Mucosa of descending colon (tissue), 3 donors: ENCODE measurements around the gene TM7SF2. TPM values are rescaled to one million over a fixed set of nuclear protein-coding genes. Genes with fewer than 3 reads are reported as not detected.

Experiments
- ATAC-seq: fragments of 200-7000 bp; cut with Tn5 transposase; one replicate; pipeline ENCODE4 v1.9.1; 2020; ENCODE audit warnings: mild to moderate bottlenecking, moderate library complexity
- DNase-seq, 3 donors: peaks; one replicate each; pipeline ENCODE4 v3.0.0-alpha.2; 2020
- H3K36me3 ChIP-seq: fragments of 200-600 bp; one replicate; pipeline ENCODE4 v1.8.0; 2021; ENCODE audit warnings: low read depth, mild to moderate bottlenecking
- H3K4me1 ChIP-seq: fragments of 200-600 bp; one replicate; pipeline ENCODE4 v1.8.0; 2021; ENCODE audit warnings: low read depth, mild to moderate bottlenecking
- H3K4me3 ChIP-seq: fragments of 200-600 bp; one replicate; pipeline ENCODE4 v1.8.0; 2021; ENCODE audit warnings: mild to moderate bottlenecking
- H3K9me3 ChIP-seq: fragments of 200-600 bp; one replicate; pipeline ENCODE4 v1.8.0; 2021; ENCODE audit warnings: mild to moderate bottlenecking
- CTCF ChIP-seq: fragments of 200-600 bp; IDR thresholded peaks from one replicate; pipeline ENCODE4 v1.8.0; 2022; ENCODE audit warnings: antibody characterized with exemption, mild to moderate bottlenecking
- intact Hi-C, 2 donors: fragments of 100-400 bp; cut with DNase I in 1 of 2; cut with micrococcal nuclease in 1 of 2; formaldehyde crosslinking; loops; one replicate each; pipeline versions ENCODE4 v1.11.0 to v1.11.1; 2022; cut with DNase I, micrococcal nuclease
- total RNA-seq, 3 donors: library from RNA; stranded (reverse); fragmentation: NEBNext Ultra II Directional in 2 of 3; extraction: Animal tissue kit (Norgen Biotek cat#: 25700) in 2 of 3; gene quantifications; one replicate each; pipeline versions ENCODE4 v1.2.1 to v1.2.4, GENCODE V29; 2021 to 2023
- donor health status: DM: no; HTN: no; CAD: no; lungs with moderate emphysema.
- donor health status: DM: no; HTN: no; CAD: no.
- donor health status: DM: no; HTN: yes; CAD: no.

TM7SF2 gene
- total RNA-seq, 3 donors from 2014 or later: 13.1 to 25.7 (median 23.6) TPM

- peak; percentile 71 for TF ChIP-seq CTCF
- DNase-seq (peak; percentile 64 to 91 (median 86)), ATAC-seq (peak; percentile 97)
- H3K4me3 ChIP-seq: no peak overlapping the region
- intact Hi-C loops: no loop called here
- H3K4me1 ChIP-seq: peaks cover 6% of the 10 kb centered on the region
- no peaks in the 10 kb centered on the region for H3K9me3 ChIP-seq
- no peaks in the 10 kb centered on the region for H3K36me3 ChIP-seq
These were observed 33.5 kb upstream of the TM7SF2 start for GRCh38 chr11:65078151-65078550.

GRCh38 chr11:65078786-65079342 lies 32.8 kb upstream of the TM7SF2 start:
- ATAC-seq: no peak
- TF ChIP-seq CTCF: no peak
- no peaks in the 10 kb centered on the region for H3K9me3 ChIP-seq

GRCh38 chr11:65083134-65083833 lies 28.4 kb upstream of the TM7SF2 start:
- no peak for ATAC-seq
- TF ChIP-seq CTCF: no peak
- H3K36me3 ChIP-seq: peaks cover 11% of the 10 kb centered on the region
- H3K9me3 ChIP-seq: no peaks in the 10 kb centered on the region
- no peak for DNase-seq
- peaks cover 18% of the 10 kb centered on the region for H3K4me1 ChIP-seq
- H3K4me3 ChIP-seq: peak overlapping the region; percentile 54
- intact Hi-C loops: no loop called here

More at GRCh38 chr11:65078786-65079342, 32.8 kb upstream of the TM7SF2 start:
- DNase-seq: peak in 1 of 3 donors; percentile 39
- intact Hi-C loops: no loop called here
- Histone ChIP-seq H3K36me3 (no peaks in the 10 kb centered on the region), H3K4me3 (no peak overlapping the region), H3K4me1 (peaks cover 11% of the 10 kb centered on the region)

- Histone ChIP-seq H3K4me1 (peaks cover 16% of the 10 kb centered on the region), H3K4me3 (peak within 1 kb of the TSS; percentile 54), H3K36me3 (peaks cover 11% of the 10 kb centered on the region), H3K9me3 (no peaks in the 10 kb centered on the region)
- DNase-seq (peak; percentile 96 to 97 (median 97)), ATAC-seq (peak; percentile 99)
- intact Hi-C loops: no loop called here
- TF ChIP-seq CTCF: no peak
These were observed 27.7 kb upstream of the TM7SF2 start, which contains the start of the genes CDCA5 and ZFPL1 for GRCh38 chr11:65083834-65084597. Gene CDCA5, minus strand, starts transcription at chr11:65084040. Its CDS starts 62 bp downstream, at chr11:65083978. Gene ZFPL1, plus strand, starts transcription at chr11:65084222. Its CDS starts 477 bp downstream, at chr11:65084699.

- DNase-seq: no peak
- H3K4me3 ChIP-seq: peak overlapping the region; percentile 54
- intact Hi-C loops: no loop called here
- no peak for TF ChIP-seq CTCF
- H3K4me1 ChIP-seq: peaks cover 16% of the 10 kb centered on the region
- peaks cover 11% of the 10 kb centered on the region for H3K36me3 ChIP-seq
- ATAC-seq: peak; percentile 4
- H3K9me3 ChIP-seq: no peaks in the 10 kb centered on the region
These were observed 26.9 kb upstream of the TM7SF2 start for GRCh38 chr11:65084598-65085375.
